HG02588 (cell line): ENCODE results near the gene SIRT6.
"Not testable (repeated sequence)": the region's sequence is repeated elsewhere in the genome, so short reads cannot be mapped to it uniquely, and the experiment has no call there.

Experiments used
- ATAC-seq: cut with Tn5 transposase; IDR thresholded peaks from one replicate; pipeline ENCODE4 v1.9.1; 2021; ENCODE audit warnings: mild to moderate bottlenecking, moderate library complexity; ENCODE audit not compliant: unreplicated experiment

The SIRT6 gene

DNA sequence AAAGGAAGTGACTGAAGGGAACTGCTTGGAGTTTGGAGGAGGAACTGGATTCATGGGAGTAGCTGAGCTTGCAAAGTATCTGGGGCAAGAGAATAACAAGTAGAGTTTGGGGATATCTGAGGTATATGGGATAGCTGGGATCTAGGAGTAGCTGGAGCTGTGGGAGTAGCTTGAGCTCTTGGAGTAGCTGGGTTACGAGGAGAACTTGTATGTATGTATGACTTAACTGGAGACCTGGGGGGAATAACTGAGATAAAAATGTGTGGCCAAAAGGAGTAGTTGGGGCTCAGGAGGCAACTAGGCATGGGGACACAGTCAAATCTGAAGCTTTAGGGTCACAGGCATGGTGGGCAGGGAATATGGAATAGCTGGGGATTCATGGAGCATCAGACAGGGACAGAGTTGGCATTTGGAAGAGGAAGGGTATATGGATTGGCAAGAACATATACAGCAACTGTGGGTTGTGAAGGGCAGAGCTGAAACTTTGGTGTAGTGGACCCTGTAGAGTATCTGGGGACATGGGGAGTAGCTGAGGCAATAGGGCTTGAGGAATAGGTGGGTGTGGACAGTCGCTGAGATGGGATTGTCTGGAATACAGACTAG is 18.7 kb upstream of the SIRT6 start:
- no peak for ATAC-seq

- ATAC-seq = no peak
These were observed 17.4 kb upstream of the SIRT6 start for GRCh38 chr19:4199699-4200293.

GRCh38 chr19:4198467-4199126 is 16.2 kb upstream of the SIRT6 start:
- ATAC-seq = no peak

GRCh38 chr19:4197625-4198466 is 15.5 kb upstream of the SIRT6 start:
- ATAC-seq = no peak

DNA sequence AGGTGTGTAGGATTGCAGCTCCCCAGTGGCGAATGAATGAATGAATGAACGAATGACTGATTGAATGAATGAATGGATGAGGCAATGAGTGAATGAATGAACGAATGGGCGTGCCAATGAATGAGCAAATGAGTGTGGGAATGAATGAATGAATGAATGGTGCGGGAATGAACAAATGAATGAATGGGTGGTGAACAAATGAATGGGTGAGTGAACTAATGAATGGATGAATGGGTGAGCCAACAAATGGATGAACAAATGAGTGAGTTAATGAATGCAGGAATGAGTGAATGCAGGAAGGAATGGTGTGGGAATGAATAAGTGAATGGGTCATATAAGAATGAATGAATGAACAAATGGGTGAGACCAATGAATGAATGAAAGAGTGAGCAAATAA is 14.9 kb upstream of the SIRT6 start:
- ATAC-seq = no peak

DNA sequence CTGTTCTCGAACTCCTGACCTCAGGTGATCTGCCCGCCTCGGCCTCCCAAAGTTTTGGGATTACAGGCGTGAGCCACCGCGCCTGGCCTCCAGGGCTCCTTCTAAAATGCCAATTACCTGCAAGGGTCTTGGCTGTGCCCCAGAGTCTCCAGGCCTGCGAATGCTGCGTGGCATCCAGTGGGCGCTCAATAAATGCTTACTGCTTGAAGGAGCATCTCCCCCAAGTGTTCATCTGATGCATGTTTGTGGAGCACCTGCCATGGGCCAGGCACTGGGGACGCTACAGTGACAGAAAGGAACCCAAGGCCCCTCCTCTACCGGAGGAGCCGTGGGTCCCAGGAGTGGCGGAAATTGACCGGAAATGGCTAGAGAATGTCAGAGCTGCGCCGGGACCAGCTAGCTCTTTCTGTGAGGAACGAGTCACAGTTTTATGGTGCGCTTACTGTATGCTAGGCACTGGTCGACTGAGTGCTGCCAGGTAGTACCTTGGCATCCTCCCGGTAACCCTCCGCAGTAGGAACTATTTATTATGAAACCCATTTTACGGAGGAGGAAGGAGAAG is 14.3 kb upstream of the SIRT6 start:
- no peak for ATAC-seq

DNA sequence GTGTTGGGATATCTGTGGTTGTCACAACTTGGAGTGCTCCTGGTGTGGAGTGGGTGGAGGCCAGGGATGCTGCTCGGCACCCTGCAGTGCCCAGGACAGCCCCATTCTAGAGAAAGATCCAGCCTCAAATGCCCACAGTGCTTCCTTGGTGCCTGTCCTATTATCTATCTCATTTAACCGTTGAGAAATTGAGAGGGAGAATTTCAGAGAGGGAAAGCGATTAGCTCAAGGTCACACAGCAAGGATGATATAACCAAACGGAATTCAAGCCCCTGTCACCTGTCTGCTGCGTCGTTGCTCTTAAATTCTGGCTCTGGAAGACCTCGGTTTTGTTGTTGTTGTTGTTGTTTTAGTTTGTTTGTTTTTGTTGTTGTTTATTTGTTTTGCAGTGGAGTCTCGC is 13.6 kb upstream of the SIRT6 start:
- no peak for ATAC-seq

GRCh38 chr19:4194353-4194752 is 12.0 kb upstream of the SIRT6 start:
- ATAC-seq = no peak

- not testable (repeated sequence) for ATAC-seq
These were observed 10.2 kb upstream of the SIRT6 start for GRCh38 chr19:4192537-4192936.

DNA sequence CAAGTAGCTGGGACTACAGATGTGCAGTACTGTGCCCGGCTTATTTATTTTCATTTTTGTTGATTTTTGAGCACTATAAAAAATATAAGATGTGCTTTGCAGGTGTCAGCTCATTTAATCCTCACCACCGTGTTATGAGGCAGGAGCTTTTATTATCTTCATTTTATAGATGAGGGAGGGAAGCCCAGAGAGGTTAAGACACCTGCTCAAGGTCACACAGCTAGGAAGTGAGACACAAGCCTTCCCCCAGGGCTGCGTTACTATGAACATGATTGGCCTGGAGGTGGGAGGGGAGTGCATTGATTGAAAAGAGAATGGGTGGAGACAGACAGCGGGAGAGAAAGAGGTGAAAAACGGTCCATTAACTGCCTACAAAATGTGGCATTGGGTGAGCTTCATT is 7.3 kb upstream of the SIRT6 start:
- no peak for ATAC-seq

DNA sequence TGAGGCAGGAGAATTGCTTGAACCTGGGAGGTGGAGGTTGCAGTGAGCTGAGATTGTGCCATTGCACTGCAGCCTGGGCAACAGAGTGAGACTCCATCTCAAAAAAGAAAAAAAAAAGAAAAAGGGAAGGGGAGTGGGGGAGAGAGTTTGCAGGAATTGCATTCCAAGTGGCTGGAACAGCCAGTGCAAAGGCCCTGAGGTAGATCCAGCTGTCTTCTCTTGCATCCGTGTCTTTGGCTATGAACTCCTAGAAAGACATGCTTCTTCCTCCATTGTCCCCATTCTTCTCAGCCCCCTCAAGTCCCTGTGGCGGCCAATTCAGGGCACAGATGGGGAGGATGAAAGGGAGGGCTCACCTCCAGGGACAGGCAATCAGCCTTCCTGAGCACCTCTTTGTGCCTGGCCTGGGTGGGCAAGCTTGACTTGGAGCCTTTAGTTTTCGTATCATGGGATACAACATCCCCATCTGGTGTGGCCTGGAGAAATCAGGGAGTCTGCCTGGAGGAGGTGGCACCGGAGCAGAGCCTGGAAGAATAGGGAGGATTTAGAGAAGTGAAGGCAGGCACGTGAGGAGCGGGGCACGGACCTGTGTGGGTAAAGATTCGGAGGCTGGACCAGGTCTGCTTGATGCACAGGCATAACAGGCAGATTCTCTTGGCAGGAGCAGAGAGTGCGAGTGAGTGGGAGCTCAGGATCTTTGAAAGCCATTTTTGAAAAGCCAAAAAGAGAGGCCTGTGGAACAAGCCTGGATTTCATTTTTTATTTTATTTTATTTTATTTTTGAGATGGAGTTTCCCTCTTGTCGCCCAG is 5.2 kb upstream of the SIRT6 start:
- no peak for ATAC-seq

DNA sequence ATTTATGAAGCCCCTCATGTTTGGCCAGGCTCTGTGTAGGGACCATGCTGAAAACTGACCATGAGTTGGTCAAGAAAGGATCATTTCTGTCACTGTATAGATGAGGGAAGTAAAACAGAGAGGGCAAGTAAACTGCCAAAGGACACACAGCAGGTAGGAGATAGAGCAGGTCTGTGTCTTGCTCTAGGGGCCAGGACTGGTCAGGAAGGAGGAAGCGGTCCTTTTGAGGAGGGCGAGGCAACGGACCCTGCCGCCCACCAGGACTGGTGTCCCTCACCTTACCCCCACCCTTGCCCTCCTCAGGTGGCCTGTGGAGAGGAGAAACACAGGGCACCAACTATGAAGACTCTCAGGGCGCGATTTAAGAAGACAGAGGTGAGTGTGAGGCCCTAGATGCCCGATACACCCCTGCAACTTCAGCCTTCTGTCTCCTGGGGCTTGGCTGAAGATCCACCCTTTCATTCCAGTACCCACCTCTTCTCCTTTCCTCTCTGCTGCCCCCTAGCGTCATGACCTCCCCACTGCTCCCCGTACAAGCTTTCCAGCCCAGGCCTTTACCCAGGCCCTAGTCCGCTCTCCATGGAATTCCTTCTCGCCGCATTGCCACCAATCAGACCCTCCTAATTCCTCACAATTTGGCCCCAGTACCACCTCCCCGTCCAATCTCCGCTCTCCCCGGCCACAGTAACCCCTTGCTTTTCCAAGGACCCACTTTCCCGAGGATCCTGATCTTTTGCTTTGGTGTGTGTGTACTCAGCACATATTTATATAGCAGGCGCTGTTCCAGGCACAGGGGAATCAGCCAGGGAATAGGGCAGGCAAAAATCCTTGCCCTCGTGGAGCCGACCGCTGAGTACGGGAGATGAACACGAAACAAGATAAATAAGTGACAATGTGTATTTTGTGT is 4.0 kb upstream of the SIRT6 start:
- no peak for ATAC-seq

DNA sequence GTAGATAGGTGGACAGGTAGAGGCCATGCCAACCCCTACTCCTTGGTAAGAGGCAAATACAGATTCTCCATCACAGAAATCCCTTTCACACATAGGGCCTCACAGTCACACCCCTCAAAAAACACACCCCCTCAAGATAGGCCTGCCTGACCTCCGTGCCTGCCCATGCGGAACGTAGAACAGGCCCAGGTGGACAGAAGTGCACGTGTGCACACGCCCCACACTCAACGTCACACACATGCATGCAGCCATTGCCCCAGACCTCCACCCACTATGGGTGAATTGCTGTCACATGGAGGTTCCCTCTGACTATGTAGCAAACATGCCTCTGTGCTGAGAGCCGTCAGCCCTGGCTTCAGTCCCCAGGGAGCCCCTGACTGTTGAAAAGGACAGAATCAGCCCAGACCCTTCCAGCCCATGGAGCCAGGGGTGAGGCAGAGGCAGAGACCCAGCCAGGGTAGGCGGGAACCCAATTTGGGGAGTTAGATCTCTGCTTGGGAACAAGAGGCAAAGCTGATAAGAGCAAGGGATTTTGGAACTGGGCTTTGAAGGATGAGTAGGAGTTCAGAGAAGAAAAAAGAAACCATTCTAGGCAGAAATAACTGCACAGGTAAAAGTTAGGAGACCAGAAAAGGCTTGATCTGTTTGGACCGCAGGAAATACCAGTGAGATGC is 3.2 kb upstream of the SIRT6 start:
- ATAC-seq = no peak

GRCh38 chr19:4184718-4185352 is 2.5 kb upstream of the SIRT6 start:
- no peak for ATAC-seq

DNA sequence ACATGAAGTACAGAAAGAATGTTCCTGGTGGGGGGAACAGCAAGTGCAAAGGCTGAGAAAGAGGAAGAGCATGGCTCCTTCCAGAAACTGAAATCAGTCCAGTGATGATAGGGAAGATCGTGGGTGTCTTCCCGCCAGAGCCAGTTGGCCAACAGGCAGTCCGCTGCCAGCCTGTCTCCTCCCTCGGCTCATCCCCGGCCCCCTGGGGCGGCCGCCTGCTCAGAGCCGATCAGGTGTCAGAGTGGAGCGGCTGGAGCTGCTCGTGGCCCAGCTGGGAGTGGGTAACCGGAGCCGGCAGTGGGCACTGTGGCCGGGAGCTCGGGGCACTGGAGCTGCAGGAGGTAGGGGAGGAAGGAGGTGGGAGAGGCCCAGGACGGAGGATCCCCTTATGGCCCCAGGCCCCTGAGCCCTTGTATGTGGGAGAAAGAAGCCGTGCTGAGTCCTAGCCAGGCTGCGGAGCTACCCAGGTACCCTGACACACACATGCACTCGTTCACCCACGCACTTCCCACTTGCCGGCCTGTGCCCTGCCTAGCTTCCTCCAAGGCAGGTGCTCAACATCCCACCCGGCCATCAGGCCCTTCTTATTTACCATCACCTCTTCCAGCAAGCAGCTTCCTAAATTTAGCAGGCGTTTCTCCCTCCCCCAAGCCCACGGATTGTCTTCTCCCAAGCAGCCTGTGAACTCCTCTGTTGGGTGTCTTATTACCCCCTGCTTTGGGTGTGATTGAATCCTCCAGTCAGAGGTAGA is 1.8 kb upstream of the SIRT6 start:
- ATAC-seq = no peak

DNA sequence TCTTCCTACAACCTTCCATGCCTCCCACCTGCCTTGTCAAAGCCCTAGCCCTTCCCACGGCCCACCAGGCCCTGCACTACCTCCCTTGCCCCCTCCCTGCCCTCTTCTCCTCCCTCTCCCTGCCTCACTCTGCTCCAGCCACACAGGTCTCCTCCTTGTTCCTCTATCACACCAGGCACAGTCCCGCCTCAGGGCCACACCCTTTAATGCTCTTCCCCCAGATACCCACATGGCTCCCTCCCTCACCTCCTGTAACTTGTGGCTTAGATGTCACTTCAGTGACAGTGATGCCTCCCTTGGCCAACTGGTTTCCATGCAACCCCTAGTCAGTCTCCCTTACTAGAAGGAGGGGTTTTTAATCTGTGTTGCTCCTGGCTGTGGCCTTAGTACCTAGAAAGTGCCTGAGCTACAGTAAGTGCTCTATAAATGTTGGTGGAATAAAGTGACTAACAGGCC is 1.3 kb downstream of the SIRT6 start:
- no peak for ATAC-seq

- no peak for ATAC-seq
These were observed 3.4 kb downstream of the SIRT6 start for GRCh38 chr19:4178990-4179389.

DNA sequence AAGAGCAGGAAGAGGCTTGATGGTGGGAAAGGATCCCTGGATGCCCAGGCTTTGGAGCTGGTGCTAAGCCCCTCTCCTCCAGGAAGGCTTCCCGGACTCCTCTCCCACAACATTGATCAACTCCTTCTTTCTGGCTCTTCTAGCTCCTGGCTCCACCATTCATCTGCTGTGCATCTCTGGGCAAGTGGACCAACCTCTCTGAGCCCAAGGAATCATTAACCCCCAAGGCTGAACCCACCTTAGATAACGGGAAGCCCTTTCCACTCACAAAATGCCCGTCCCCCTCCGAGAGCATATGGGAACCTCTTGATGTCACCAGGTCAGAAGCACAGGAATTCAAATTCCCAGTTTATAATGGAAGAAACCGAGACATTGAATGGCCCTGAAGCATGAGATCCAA is 5.2 kb downstream of the SIRT6 start:
- no peak for ATAC-seq
